HEK293 (cell line): ENCODE measurements around the gene RMND1.

Source experiments
- CTCF ChIA-PET: fragments of 350-600 bp; formaldehyde crosslinking; extraction: SDS; loops from one replicate; lab custom pipeline; 2021; ENCODE audit warnings: antibody characterized with exemption; lab: Yijun Ruan, JAX
- POLR2A ChIA-PET: fragments of 300-600 bp; formaldehyde crosslinking; extraction: SDS; loops from one replicate; lab custom pipeline; 2020; ENCODE audit warnings: antibody characterized with exemption, inconsistent platforms; lab: Yijun Ruan, JAX
- H3K27ac ChIP-seq: fragments of 200-500 bp; sonication (Bioruptor generic); 2 replicates; pipeline ENCODE4 v1.5.1; 2014; ENCODE audit warnings: low read depth, low read length, control low read depth, inconsistent platforms; ENCODE audit errors: extremely low read depth
- H3K36me3 ChIP-seq, 2 experiments: fragments of 200-500 bp in 1 of 2; sonication (Bioruptor generic) in 1 of 2; 1 replicate in 1 of 2; 2 replicates in 1 of 2; pipeline ENCODE4 v1.5.1; 2014 to 2017; ENCODE audit warnings: inconsistent platforms in 2 of 2, low read length in 2 of 2; ENCODE audit not compliant: control insufficient read depth in 2 of 2, insufficient read depth in 1 of 2
- H3K4me1 ChIP-seq: fragments of 200-500 bp; sonication (Bioruptor generic); 2 replicates; pipeline ENCODE4 v1.5.1; 2014; ENCODE audit warnings: mild to moderate bottlenecking, low read length, inconsistent platforms; ENCODE audit not compliant: control insufficient read depth, insufficient read depth
- H3K4me3 ChIP-seq: 2 replicates; pipeline ENCODE4 v1.5.1; 2011; ENCODE audit warnings: low read depth, mild to moderate bottlenecking, control low read depth, low read length, moderate library complexity
- H3K9me3 ChIP-seq: fragments of 200-500 bp; sonication (Bioruptor generic); 2 replicates; pipeline ENCODE4 v1.5.1; 2014; ENCODE audit warnings: low read depth, low read length, inconsistent platforms; ENCODE audit not compliant: control insufficient read depth, insufficient read depth
- TRIM28 ChIP-seq: IDR thresholded peaks from 2 replicates; pipeline ENCODE4 v1.6.1; 2011; ENCODE audit warnings: low read length, control low read depth, borderline replicate concordance
- YY2 ChIP-seq: fragments of 450-650 bp; formaldehyde crosslinking; IDR thresholded peaks from 2 replicates; pipeline ENCODE4 v1.5.1; 2016; ENCODE audit warnings: missing biosample characterization, missing genetic modification characterization
- ZBTB20 ChIP-seq: fragments of 450-650 bp; formaldehyde crosslinking; IDR thresholded peaks from 2 replicates; pipeline ENCODE4 v1.5.1; 2016; ENCODE audit warnings: missing biosample characterization, missing genetic modification characterization
- ZBTB8A ChIP-seq: fragments of 450-650 bp; formaldehyde crosslinking; IDR thresholded peaks from 2 replicates; pipeline ENCODE4 v1.5.1; 2016; ENCODE audit warnings: missing biosample characterization, missing genetic modification characterization
- ZFHX2 ChIP-seq: fragments of 450-650 bp; formaldehyde crosslinking; conservative IDR thresholded peaks from 2 replicates; pipeline ENCODE4 v1.5.1; 2016; ENCODE audit warnings: missing biosample characterization, missing genetic modification characterization
- ZNF423 ChIP-seq: fragments of 450-650 bp; formaldehyde crosslinking; IDR thresholded peaks from 2 replicates; pipeline ENCODE4 v1.5.1; 2016; ENCODE audit warnings: missing biosample characterization, missing genetic modification characterization
- ZNF473 ChIP-seq: fragments of 450-650 bp; formaldehyde crosslinking; IDR thresholded peaks from 2 replicates; pipeline ENCODE4 v1.5.1; 2017; ENCODE audit warnings: missing biosample characterization, missing genetic modification characterization
- ZNF549 ChIP-seq: fragments of 450-650 bp; IDR thresholded peaks from 2 replicates; pipeline ENCODE4 v1.5.1; 2018; ENCODE audit warnings: missing biosample characterization, missing genetic modification characterization, mild to moderate bottlenecking, inconsistent platforms, moderate library complexity
- ZNF555 ChIP-seq: fragments of 450-650 bp; formaldehyde crosslinking; conservative IDR thresholded peaks from 2 replicates; pipeline ENCODE4 v1.5.1; 2017; ENCODE audit warnings: missing biosample characterization, mild to moderate bottlenecking, missing genetic modification characterization, inconsistent platforms
- ZNF560 ChIP-seq: fragments of 450-650 bp; formaldehyde crosslinking; IDR thresholded peaks from 2 replicates; pipeline ENCODE4 v1.5.1; 2017; ENCODE audit warnings: missing biosample characterization, missing genetic modification characterization, borderline replicate concordance
- ZNF571 ChIP-seq: fragments of 450-650 bp; formaldehyde crosslinking; IDR thresholded peaks from 2 replicates; pipeline ENCODE4 v1.5.0; 2017; ENCODE audit warnings: missing biosample characterization, missing genetic modification characterization
- ZNF629 ChIP-seq: fragments of 450-650 bp; formaldehyde crosslinking; IDR thresholded peaks from 2 replicates; pipeline ENCODE4 v1.5.1; 2017; ENCODE audit warnings: missing biosample characterization, missing genetic modification characterization
- ZNF654 ChIP-seq: fragments of 450-650 bp; formaldehyde crosslinking; IDR thresholded peaks from 2 replicates; pipeline ENCODE4 v1.5.1; 2016; ENCODE audit warnings: low read depth, missing biosample characterization, missing genetic modification characterization
- TF ChIP-seq, protein P1 (sequence below): fragments of 450-650 bp; formaldehyde crosslinking; IDR thresholded peaks from 2 replicates; pipeline ENCODE4 v1.5.1; 2016; ENCODE audit warnings: missing biosample characterization, missing genetic modification characterization
- TF ChIP-seq, protein P2 (sequence below): fragments of 450-650 bp; formaldehyde crosslinking; IDR thresholded peaks from 2 replicates; pipeline ENCODE4 v1.5.1; 2016; ENCODE audit warnings: missing biosample characterization, missing genetic modification characterization
- TF ChIP-seq, protein P3 (sequence below): fragments of 450-650 bp; formaldehyde crosslinking; IDR thresholded peaks from 2 replicates; pipeline ENCODE4 v1.5.1; 2016; ENCODE audit warnings: missing biosample characterization, missing genetic modification characterization
- TF ChIP-seq, protein P4 (sequence below): fragments of 450-650 bp; formaldehyde crosslinking; IDR thresholded peaks from 2 replicates; pipeline ENCODE4 v1.5.1; 2017; ENCODE audit warnings: missing biosample characterization, missing genetic modification characterization
- TF ChIP-seq, protein P5 (sequence below): fragments of 450-650 bp; formaldehyde crosslinking; IDR thresholded peaks from 2 replicates; pipeline ENCODE4 v1.5.1; 2016; ENCODE audit warnings: missing biosample characterization, missing genetic modification characterization
- TF ChIP-seq, protein P6 (sequence below): fragments of 450-650 bp; formaldehyde crosslinking; IDR thresholded peaks from 2 replicates; pipeline ENCODE4 v1.5.1; 2016; ENCODE audit warnings: missing biosample characterization, missing genetic modification characterization
- TF ChIP-seq, protein P7 (sequence below): fragments of 450-650 bp; formaldehyde crosslinking; IDR thresholded peaks from 2 replicates; pipeline ENCODE4 v1.5.1; 2017; ENCODE audit warnings: missing biosample characterization, missing genetic modification characterization
- TF ChIP-seq, protein P8 (sequence below): fragments of 450-650 bp; formaldehyde crosslinking; IDR thresholded peaks from 2 replicates; pipeline ENCODE4 v1.5.1; 2016; ENCODE audit warnings: missing biosample characterization, missing genetic modification characterization

RMND1 gene

DNA sequence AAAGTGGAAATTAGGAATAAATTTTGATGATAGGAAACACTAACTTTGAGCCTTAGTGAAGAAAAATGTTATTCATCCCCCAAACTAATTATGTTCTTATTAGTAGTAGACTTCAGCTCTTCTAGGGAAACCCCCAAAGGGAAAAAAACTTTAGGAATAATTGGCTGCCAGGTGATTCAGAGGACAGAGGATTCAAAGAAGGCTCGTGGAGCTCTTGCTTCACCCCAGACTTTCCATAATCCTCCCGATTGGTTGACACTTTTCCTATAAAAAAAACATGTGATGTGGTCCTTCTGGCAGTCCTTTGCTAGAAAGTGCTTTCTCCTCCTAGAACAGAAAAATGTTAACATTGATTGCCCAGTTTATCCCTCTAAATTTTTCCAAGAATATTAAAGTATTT, 36.3 kb upstream of the RMND1 start:
- CTCF ChIA-PET: interaction anchor here (0.6 kb wide), 1 partner anchor 634 kb away, joined by 3 read pairs; no protein-coding TSS in a partner anchor
- no peaks in the 10 kb centered on the region for H3K36me3 ChIP-seq
- no peaks in the 10 kb centered on the region for H3K4me1 ChIP-seq
- no peaks in the 10 kb centered on the region for H3K9me3 ChIP-seq
- TF ChIP-seq ZBTB20 (tag by site-specific recombination) (no peak), ZFHX2 (tag by site-specific recombination) (no peak), YY2 (no peak), ZNF629 (tag by site-specific recombination) (no peak), TRIM28 (no peak), ZNF473 (tag by site-specific recombination) (no peak), ZNF560 (tag by site-specific recombination) (no peak), ZNF571 (tag by site-specific recombination) (no peak)
- TF ChIP-seq, protein P1, sequence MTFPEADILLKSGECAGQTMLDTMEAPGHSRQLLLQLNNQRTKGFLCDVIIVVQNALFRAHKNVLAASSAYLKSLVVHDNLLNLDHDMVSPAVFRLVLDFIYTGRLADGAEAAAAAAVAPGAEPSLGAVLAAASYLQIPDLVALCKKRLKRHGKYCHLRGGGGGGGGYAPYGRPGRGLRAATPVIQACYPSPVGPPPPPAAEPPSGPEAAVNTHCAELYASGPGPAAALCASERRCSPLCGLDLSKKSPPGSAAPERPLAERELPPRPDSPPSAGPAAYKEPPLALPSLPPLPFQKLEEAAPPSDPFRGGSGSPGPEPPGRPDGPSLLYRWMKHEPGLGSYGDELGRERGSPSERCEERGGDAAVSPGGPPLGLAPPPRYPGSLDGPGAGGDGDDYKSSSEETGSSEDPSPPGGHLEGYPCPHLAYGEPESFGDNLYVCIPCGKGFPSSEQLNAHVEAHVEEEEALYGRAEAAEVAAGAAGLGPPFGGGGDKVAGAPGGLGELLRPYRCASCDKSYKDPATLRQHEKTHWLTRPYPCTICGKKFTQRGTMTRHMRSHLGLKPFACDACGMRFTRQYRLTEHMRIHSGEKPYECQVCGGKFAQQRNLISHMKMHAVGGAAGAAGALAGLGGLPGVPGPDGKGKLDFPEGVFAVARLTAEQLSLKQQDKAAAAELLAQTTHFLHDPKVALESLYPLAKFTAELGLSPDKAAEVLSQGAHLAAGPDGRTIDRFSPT (tag by site-specific recombination): no peak
- TF ChIP-seq, protein P2, sequence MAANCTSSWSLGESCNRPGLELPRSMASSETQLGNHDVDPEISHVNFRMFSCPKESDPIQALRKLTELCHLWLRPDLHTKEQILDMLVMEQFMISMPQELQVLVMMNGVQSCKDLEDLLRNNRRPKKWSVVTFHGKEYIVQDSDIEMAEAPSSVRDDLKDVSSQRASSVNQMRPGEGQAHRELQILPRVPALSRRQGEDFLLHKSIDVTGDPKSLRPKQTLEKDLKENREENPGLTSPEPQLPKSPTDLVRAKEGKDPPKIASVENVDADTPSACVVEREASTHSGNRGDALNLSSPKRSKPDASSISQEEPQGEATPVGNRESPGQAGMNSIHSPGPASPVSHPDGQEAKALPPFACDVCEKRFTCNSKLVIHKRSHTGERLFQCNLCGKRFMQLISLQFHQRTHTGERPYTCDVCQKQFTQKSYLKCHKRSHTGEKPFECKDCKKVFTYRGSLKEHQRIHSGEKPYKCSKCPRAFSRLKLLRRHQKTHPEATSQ (tag by site-specific recombination): no peak
- TF ChIP-seq, protein P3, sequence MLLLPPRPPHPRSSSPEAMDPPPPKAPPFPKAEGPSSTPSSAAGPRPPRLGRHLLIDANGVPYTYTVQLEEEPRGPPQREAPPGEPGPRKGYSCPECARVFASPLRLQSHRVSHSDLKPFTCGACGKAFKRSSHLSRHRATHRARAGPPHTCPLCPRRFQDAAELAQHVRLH: no peak
- TF ChIP-seq, protein P4, sequence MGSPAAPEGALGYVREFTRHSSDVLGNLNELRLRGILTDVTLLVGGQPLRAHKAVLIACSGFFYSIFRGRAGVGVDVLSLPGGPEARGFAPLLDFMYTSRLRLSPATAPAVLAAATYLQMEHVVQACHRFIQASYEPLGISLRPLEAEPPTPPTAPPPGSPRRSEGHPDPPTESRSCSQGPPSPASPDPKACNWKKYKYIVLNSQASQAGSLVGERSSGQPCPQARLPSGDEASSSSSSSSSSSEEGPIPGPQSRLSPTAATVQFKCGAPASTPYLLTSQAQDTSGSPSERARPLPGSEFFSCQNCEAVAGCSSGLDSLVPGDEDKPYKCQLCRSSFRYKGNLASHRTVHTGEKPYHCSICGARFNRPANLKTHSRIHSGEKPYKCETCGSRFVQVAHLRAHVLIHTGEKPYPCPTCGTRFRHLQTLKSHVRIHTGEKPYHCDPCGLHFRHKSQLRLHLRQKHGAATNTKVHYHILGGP: no peak
- H3K27ac ChIP-seq: no peak overlapping the region
- H3K4me3 ChIP-seq: no peak overlapping the region
- POLR2A ChIA-PET: no interaction called here

DNA sequence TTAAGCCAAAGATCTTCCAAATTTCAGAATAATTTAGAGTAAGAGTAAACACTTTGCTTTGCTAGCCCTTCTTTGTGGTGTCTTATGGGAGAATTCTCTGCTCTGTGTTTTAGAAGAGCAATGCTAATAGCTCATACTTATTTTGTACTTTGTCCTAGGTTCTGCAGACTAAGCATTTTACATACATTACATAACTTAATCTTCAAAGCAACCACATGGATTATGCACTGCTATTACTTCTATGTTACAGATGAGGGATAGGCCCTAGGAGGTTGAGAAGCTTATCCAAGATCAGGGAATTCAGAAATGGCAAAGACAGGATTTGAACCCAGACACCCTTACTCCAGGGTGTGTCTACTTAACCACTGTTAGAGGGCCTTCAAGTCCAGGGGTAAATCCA, 32.1 kb upstream of the RMND1 start:
- CTCF ChIA-PET: interaction anchor here (0.6 kb wide), 1 partner anchor 108 kb away, joined by 6 read pairs; no protein-coding TSS in a partner anchor
- H3K9me3 ChIP-seq: no peaks in the 10 kb centered on the region
- no peaks in the 10 kb centered on the region for H3K4me1 ChIP-seq
- no peak overlapping the region for H3K27ac ChIP-seq
- no peak overlapping the region for H3K4me3 ChIP-seq
- TF ChIP-seq, protein P5, sequence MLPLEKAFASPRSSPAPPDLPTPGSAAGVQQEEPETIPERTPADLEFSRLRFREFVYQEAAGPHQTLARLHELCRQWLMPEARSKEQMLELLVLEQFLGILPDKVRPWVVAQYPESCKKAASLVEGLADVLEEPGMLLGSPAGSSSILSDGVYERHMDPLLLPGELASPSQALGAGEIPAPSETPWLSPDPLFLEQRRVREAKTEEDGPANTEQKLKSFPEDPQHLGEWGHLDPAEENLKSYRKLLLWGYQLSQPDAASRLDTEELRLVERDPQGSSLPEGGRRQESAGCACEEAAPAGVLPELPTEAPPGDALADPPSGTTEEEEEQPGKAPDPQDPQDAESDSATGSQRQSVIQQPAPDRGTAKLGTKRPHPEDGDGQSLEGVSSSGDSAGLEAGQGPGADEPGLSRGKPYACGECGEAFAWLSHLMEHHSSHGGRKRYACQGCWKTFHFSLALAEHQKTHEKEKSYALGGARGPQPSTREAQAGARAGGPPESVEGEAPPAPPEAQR (tag by site-specific recombination): no peak
- TF ChIP-seq ZNF423 (no peak), ZNF555 (no peak), ZNF549 (tag by site-specific recombination) (no peak), ZBTB8A (no peak), ZNF654 (tag by site-specific recombination) (no peak)
- TF ChIP-seq, protein P6, sequence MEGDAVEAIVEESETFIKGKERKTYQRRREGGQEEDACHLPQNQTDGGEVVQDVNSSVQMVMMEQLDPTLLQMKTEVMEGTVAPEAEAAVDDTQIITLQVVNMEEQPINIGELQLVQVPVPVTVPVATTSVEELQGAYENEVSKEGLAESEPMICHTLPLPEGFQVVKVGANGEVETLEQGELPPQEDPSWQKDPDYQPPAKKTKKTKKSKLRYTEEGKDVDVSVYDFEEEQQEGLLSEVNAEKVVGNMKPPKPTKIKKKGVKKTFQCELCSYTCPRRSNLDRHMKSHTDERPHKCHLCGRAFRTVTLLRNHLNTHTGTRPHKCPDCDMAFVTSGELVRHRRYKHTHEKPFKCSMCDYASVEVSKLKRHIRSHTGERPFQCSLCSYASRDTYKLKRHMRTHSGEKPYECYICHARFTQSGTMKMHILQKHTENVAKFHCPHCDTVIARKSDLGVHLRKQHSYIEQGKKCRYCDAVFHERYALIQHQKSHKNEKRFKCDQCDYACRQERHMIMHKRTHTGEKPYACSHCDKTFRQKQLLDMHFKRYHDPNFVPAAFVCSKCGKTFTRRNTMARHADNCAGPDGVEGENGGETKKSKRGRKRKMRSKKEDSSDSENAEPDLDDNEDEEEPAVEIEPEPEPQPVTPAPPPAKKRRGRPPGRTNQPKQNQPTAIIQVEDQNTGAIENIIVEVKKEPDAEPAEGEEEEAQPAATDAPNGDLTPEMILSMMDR: no peak
- TF ChIP-seq, protein P7, sequence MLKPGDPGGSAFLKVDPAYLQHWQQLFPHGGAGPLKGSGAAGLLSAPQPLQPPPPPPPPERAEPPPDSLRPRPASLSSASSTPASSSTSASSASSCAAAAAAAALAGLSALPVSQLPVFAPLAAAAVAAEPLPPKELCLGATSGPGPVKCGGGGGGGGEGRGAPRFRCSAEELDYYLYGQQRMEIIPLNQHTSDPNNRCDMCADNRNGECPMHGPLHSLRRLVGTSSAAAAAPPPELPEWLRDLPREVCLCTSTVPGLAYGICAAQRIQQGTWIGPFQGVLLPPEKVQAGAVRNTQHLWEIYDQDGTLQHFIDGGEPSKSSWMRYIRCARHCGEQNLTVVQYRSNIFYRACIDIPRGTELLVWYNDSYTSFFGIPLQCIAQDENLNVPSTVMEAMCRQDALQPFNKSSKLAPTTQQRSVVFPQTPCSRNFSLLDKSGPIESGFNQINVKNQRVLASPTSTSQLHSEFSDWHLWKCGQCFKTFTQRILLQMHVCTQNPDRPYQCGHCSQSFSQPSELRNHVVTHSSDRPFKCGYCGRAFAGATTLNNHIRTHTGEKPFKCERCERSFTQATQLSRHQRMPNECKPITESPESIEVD (tag by site-specific recombination): no peak
- TF ChIP-seq, protein P8, sequence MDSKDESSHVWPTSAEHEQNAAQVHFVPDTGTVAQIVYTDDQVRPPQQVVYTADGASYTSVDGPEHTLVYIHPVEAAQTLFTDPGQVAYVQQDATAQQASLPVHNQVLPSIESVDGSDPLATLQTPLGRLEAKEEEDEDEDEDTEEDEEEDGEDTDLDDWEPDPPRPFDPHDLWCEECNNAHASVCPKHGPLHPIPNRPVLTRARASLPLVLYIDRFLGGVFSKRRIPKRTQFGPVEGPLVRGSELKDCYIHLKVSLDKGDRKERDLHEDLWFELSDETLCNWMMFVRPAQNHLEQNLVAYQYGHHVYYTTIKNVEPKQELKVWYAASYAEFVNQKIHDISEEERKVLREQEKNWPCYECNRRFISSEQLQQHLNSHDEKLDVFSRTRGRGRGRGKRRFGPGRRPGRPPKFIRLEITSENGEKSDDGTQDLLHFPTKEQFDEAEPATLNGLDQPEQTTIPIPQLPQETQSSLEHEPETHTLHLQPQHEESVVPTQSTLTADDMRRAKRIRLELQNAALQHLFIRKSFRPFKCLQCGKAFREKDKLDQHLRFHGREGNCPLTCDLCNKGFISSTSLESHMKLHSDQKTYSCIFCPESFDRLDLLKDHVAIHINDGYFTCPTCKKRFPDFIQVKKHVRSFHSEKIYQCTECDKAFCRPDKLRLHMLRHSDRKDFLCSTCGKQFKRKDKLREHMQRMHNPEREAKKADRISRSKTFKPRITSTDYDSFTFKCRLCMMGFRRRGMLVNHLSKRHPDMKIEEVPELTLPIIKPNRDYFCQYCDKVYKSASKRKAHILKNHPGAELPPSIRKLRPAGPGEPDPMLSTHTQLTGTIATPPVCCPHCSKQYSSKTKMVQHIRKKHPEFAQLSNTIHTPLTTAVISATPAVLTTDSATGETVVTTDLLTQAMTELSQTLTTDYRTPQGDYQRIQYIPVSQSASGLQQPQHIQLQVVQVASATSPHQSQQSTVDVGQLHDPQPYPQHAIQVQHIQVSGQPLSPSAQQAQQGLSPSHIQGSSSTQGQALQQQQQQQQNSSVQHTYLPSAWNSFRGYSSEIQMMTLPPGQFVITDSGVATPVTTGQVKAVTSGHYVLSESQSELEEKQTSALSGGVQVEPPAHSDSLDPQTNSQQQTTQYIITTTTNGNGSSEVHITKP (tag by site-specific recombination): no peak
- H3K36me3 ChIP-seq: no peaks in the 10 kb centered on the region
- POLR2A ChIA-PET: no interaction called here
